ENCODE data around the gene ZNF609. TPM values are rescaled to one million over a fixed set of nuclear protein-coding genes. Genes with fewer than 3 reads are reported as not detected.

ZNF609 gene
- total and polyA plus RNA-seq, 4 donors: 4.6 to 18.1 (median 8.0) TPM

GRCh38 chr15:64548235-64548634 lies 87.9 kb downstream of the ZNF609 start:
- 81% methylated on average over 2 of the region's 2 CpGs for WGBS
- no peak for DNase-seq (ENCODE audit: low spot score)
- no peak overlapping the region for H3K9ac ChIP-seq (ENCODE audit: low read depth in 1 of 2, low read length in 2 of 2)
- no peaks in the 10 kb centered on the region for H3K9me3 ChIP-seq (ENCODE audit: control insufficient read depth in 4 of 4, low read length in 3 of 4)
- H3K4me1 ChIP-seq (ENCODE audit: control insufficient read depth in 4 of 4, insufficient read depth in 4 of 4, low read length in 3 of 4): peaks cover 0 to 8% (median 0%) of the 10 kb centered on the region in 4 donors
- H3K27ac ChIP-seq (ENCODE audit: low read depth in 1 of 2, low read length in 2 of 2): no peak overlapping the region
- TF ChIP-seq EGR1 (IDR thresholded peaks at IDR 0.05; ENCODE audit: low read depth in 2 of 2) (no peak), HNF4A (conservative IDR thresholded peaks at IDR 0.05) (no peak), CTCF (IDR thresholded peaks at IDR 0.05; ENCODE audit: low read depth, low read length, missing input control) (no peak), GABPA (IDR thresholded peaks at IDR 0.05 in 1 of 2, conservative IDR thresholded peaks at IDR 0.05 in 1 of 2) (no peak), FOXA2 (IDR thresholded peaks at IDR 0.05) (no peak), YY1 (IDR thresholded peaks at IDR 0.05) (no peak), MAX (IDR thresholded peaks at IDR 0.05) (no peak), SP1 (IDR thresholded peaks at IDR 0.05) (no peak), NR2F2 (IDR thresholded peaks at IDR 0.05) (no peak), ZBTB33 (IDR thresholded peaks at IDR 0.05) (no peak), REST (IDR thresholded peaks at IDR 0.05) (no peak), ATF3 (IDR thresholded peaks at IDR 0.05) (no peak), JUND (IDR thresholded peaks at IDR 0.05) (no peak), HNF4G (IDR thresholded peaks at IDR 0.05) (no peak), TAF1 (conservative IDR thresholded peaks at IDR 0.05) (no peak), RXRA (IDR thresholded peaks at IDR 0.05) (no peak)
- H3K4me3 ChIP-seq (ENCODE audit: low read depth in 1 of 3, low read length in 3 of 3): no peak overlapping the region
- H3K36me3 ChIP-seq (ENCODE audit: control insufficient read depth in 4 of 4, insufficient read depth in 3 of 4, low read depth in 1 of 4, low read length in 3 of 4): no peaks in the 10 kb centered on the region
- no peaks in the 10 kb centered on the region for H3K27me3 ChIP-seq (ENCODE audit: control insufficient read depth in 4 of 4, insufficient read depth in 4 of 4, low read length in 3 of 4)

GRCh38 chr15:64549860-64550259 lies 89.5 kb downstream of the ZNF609 start:
- no peak for TF ChIP-seq RXRA (IDR thresholded peaks at IDR 0.05)
- TF ChIP-seq JUND (IDR thresholded peaks at IDR 0.05): no peak
- TF ChIP-seq SP1 (IDR thresholded peaks at IDR 0.05): no peak
- TF ChIP-seq REST (IDR thresholded peaks at IDR 0.05): no peak
- TF ChIP-seq YY1 (IDR thresholded peaks at IDR 0.05): no peak
- Histone ChIP-seq H3K27ac (ENCODE audit: low read depth in 1 of 2, low read length in 2 of 2) (no peak overlapping the region), H3K27me3 (ENCODE audit: control insufficient read depth in 4 of 4, insufficient read depth in 4 of 4, low read length in 3 of 4) (no peaks in the 10 kb centered on the region), H3K4me1 (ENCODE audit: control insufficient read depth in 4 of 4, insufficient read depth in 4 of 4, low read length in 3 of 4) (peaks cover 0 to 8% (median 0%) of the 10 kb centered on the region in 4 donors), H3K36me3 (ENCODE audit: control insufficient read depth in 4 of 4, insufficient read depth in 3 of 4, low read depth in 1 of 4, low read length in 3 of 4) (no peaks in the 10 kb centered on the region), H3K4me3 (ENCODE audit: low read depth in 1 of 3, low read length in 3 of 3) (no peak overlapping the region), H3K9ac (ENCODE audit: low read depth in 1 of 2, low read length in 2 of 2) (no peak overlapping the region), H3K9me3 (ENCODE audit: control insufficient read depth in 4 of 4, low read length in 3 of 4) (no peaks in the 10 kb centered on the region)
- 93% methylated on average over 2 of the region's 2 CpGs for WGBS
- no peak for DNase-seq (ENCODE audit: low spot score)

Measured in liver (tissue), 9 donors.